HCEC 1CT (cell line): ENCODE results near the gene ABT1.
"Not testable (repeated sequence)": the region's sequence is repeated elsewhere in the genome, so short reads cannot be mapped to it uniquely, and the experiment has no call there.

ENCODE experiments used
- DNase-seq: peaks from one replicate; pipeline ENCODE4 v3.0.0-alpha.2; 2017

ABT1 gene

GRCh38 chr6:26596579-26597388, at the start of gene ABT1:
Gene ABT1 (plus strand): TSS chr6:26596953. CDS start chr6:26596983, 30 bp downstream.
- DNase-seq, result peak; percentile 99

GRCh38 chr6:26547363-26547762, 49.4 kb upstream of the ABT1 start:
- DNase-seq, result not testable (repeated sequence)

- peak; percentile 70 for DNase-seq
Measured at GRCh38 chr6:26550250-26550993, 46.3 kb upstream of the ABT1 start.

GRCh38 chr6:26552205-26552604, 44.5 kb upstream of the ABT1 start:
- DNase-seq, result no peak

- no peak for DNase-seq
Measured at GRCh38 chr6:26552640-26553188, 44.0 kb upstream of the ABT1 start.

GRCh38 chr6:26553264-26553634, 43.5 kb upstream of the ABT1 start:
- peak; percentile 63 for DNase-seq

GRCh38 chr6:26553635-26554446, 42.9 kb upstream of the ABT1 start:
- DNase-seq, result peak; percentile 86

GRCh38 chr6:26554447-26554696, 42.4 kb upstream of the ABT1 start:
- DNase-seq, result no peak

- DNase-seq, result peak; percentile 70
Measured at GRCh38 chr6:26554697-26555504, 41.9 kb upstream of the ABT1 start.

GRCh38 chr6:26555505-26556262, 41.1 kb upstream of the ABT1 start:
- no peak for DNase-seq

GRCh38 chr6:26556263-26557070, 40.3 kb upstream of the ABT1 start:
- DNase-seq, result peak; percentile 94

GRCh38 chr6:26561533-26562466, 35.0 kb upstream of the ABT1 start:
- no peak for DNase-seq

GRCh38 chr6:26563488-26563887, 33.3 kb upstream of the ABT1 start:
- DNase-seq, result no peak

GRCh38 chr6:26568601-26569432, 27.9 kb upstream of the ABT1 start:
- DNase-seq, result peak; percentile 70

- no peak for DNase-seq
Measured at GRCh38 chr6:26569433-26569764, 27.4 kb upstream of the ABT1 start.

- no peak for DNase-seq
Measured at GRCh38 chr6:26570027-26570809, 26.5 kb upstream of the ABT1 start.

- peak; percentile 83 for DNase-seq
Measured at GRCh38 chr6:26571592-26572296, 25.0 kb upstream of the ABT1 start.
